ENCODE results near the gene ZNF326.
A peak's percentile ranks its signal among the peaks of the same experiment; 100 is the strongest.

The ZNF326 gene, protein sequence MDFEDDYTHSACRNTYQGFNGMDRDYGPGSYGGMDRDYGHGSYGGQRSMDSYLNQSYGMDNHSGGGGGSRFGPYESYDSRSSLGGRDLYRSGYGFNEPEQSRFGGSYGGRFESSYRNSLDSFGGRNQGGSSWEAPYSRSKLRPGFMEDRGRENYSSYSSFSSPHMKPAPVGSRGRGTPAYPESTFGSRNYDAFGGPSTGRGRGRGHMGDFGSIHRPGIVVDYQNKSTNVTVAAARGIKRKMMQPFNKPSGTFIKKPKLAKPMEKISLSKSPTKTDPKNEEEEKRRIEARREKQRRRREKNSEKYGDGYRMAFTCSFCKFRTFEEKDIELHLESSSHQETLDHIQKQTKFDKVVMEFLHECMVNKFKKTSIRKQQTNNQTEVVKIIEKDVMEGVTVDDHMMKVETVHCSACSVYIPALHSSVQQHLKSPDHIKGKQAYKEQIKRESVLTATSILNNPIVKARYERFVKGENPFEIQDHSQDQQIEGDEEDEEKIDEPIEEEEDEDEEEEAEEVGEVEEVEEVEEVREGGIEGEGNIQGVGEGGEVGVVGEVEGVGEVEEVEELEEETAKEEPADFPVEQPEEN

DNA sequence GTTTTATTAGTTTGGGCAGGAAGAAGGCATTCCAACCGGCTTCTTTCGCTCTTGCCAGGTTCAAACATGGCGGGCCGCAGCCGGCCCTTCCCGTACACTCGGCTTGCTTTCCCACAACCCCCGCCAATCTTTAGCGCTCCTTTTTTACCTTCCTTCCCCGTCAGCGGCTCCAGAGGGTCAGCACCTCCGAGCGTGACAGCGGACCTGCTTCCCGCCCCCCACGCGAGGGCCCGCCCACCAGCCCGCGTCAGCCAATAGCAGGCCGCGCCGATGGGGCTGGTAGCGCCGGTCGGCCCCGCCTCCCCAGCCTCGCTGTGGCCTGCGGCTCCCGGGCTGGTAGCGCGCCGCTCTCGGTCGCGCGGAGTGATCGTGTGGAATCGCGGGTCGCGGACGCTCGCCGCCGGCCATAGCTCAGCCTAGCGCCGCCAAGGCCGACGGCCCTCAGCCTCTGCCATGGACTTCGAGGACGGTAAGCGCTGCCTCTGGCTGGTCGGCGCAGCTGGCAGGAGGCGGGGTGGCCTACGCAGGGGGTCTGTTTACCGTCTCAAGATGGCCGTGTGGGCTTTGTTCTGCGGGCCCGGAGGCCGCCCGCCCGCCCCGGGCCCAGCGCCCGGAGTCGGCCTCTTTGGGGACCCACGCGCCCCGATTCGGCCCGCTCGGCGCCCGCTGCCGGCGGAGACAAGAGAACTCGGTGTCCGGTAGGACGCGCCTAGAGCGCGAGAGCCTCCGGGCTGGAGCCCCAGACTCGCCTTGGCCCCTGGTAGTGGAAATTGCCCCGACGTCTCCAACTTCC lies at the start of gene ZNF326:
ZNF326 (plus strand) TSS at position 306 of the 793 bp plus-strand sequence; CDS start at position 454, 148 bp downstream.
- TF ChIP-seq, protein P1, sequence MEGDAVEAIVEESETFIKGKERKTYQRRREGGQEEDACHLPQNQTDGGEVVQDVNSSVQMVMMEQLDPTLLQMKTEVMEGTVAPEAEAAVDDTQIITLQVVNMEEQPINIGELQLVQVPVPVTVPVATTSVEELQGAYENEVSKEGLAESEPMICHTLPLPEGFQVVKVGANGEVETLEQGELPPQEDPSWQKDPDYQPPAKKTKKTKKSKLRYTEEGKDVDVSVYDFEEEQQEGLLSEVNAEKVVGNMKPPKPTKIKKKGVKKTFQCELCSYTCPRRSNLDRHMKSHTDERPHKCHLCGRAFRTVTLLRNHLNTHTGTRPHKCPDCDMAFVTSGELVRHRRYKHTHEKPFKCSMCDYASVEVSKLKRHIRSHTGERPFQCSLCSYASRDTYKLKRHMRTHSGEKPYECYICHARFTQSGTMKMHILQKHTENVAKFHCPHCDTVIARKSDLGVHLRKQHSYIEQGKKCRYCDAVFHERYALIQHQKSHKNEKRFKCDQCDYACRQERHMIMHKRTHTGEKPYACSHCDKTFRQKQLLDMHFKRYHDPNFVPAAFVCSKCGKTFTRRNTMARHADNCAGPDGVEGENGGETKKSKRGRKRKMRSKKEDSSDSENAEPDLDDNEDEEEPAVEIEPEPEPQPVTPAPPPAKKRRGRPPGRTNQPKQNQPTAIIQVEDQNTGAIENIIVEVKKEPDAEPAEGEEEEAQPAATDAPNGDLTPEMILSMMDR (IDR thresholded peaks at IDR 0.05; ENCODE audit: low read length, missing control alignments), result no peak
- peak; percentile 98 for DNase-seq (ENCODE audit: low read depth)

DNA sequence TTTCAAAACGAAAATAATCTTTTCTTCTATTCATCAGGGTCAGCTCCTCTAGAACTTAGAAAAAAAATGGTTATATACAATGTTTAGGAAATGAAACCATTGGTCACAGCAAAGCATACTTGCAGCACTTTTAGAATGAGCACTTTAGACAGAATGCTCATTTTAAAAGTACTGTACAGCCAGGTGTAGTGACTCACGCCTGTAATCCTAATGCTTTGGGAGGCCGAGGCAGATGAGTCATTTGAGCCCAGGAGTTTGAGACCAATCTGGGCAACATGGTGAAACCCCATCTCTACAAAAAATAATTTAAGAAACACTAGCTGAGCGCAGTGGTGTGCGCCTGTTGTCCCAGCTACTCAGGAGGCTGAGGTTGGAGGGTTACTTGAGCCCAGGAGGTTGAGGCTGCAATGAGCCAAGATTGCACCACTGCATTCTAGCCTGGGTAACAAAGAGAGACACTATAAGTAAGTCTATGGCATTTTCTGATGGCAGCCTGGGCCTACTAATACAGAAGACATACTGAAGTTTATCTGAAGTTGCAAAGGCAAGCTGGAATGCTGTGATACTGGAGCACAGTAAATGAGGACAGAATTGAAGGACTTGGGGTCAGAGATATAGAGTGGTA lies 48.9 kb upstream of the ZNF326 start:
- no peak overlapping the region for H3K4me3 ChIP-seq (replicated peaks; ENCODE audit: low read depth, low read length)
- no peak for DNase-seq (ENCODE audit: low read depth)
- TF ChIP-seq, protein P1 (IDR thresholded peaks at IDR 0.05; ENCODE audit: low read length, missing control alignments), result no peak

More for the DNA sequence above, at the start of gene ZNF326:
- peak within 1 kb of the TSS; percentile 66 for H3K4me3 ChIP-seq (replicated peaks; ENCODE audit: low read depth, low read length)

DNA sequence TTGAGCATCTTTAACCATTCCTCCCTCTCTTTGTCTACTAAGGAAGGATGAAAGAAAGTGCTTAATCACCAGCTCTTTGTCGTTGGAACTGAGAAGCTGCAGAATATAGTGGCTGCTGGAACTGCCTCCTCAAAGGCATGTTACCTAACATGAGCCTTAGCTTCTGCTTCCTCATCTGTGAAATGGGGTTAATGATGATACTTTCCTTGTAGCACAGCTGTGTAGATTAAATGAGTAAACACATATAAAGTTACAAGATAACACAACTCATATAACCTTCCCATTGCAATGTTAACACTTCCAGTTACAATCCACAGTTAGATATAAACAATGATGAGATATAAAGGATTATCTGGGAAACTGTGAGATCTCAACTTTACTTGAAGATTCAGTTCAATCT lies 48.4 kb upstream of the ZNF326 start:
- DNase-seq (ENCODE audit: low read depth), result no peak
- no peak overlapping the region for H3K4me3 ChIP-seq (replicated peaks; ENCODE audit: low read depth, low read length)
- TF ChIP-seq, protein P1 (IDR thresholded peaks at IDR 0.05; ENCODE audit: low read length, missing control alignments), result no peak

DNA sequence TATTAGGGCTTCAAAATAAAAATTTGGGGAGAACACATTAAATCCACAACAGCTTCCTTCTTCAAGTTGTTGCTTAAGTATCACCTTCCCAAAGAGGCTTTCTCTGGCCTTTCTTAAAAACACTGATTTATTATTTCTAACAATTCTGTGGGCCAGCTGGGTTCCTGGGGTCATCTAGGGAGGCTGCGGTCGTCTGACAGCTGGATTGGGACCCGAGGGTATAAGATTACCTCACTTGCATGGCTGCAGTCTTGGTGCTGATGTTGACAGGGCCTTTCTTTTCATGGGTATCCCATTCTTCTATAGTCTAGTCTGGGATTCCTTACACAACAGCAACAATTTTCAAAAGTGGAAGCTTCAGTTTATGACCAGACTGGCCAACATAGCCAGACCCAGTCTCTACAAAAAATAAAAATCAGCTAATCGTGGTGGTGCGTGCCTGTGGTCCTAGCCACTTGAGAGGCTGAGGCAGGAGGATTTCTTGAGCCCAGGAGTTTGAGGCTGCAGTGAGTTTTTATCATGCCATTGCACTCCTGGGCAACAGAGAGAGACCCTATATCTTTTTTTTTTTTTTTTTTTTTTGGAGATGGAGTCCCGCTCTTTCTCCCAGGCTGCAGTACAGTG lies 46.1 kb upstream of the ZNF326 start:
- DNase-seq (ENCODE audit: low read depth), result no peak
- TF ChIP-seq, protein P1 (IDR thresholded peaks at IDR 0.05; ENCODE audit: low read length, missing control alignments), result no peak
- H3K4me3 ChIP-seq (replicated peaks; ENCODE audit: low read depth, low read length), result no peak overlapping the region

DNA sequence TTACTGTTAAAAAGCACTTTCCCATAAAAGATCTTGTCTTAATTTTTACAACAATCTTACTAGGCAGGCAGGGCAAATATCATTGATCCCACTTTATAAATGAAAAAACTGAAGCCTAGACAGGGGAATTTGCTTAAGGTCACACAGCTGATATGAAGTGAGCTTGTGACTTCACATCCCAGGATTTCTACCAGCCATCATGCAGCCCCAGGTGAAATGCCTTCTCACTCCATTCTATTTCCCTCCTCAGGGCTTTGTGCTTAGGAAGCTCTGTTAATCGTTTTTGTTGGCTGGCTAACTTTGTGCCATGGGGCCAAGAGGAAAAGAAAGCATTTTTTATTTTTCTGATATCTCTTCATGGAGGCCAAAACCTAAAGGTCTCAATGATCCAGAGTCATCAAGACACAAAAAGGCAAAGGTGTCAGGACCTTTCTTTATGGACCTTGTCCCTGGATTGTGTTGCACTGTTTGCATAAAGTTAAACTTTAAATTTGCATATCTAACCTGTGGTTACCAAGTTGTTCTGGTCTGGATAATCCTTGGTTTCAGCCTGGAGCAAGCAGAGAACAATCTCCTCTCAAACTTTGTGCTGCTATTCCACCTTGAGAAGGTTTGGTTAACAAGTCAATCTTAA lies 44.8 kb upstream of the ZNF326 start:
- no peak for DNase-seq (ENCODE audit: low read depth)
- TF ChIP-seq, protein P1 (IDR thresholded peaks at IDR 0.05; ENCODE audit: low read length, missing control alignments), result no peak
- no peak overlapping the region for H3K4me3 ChIP-seq (replicated peaks; ENCODE audit: low read depth, low read length)

DNA sequence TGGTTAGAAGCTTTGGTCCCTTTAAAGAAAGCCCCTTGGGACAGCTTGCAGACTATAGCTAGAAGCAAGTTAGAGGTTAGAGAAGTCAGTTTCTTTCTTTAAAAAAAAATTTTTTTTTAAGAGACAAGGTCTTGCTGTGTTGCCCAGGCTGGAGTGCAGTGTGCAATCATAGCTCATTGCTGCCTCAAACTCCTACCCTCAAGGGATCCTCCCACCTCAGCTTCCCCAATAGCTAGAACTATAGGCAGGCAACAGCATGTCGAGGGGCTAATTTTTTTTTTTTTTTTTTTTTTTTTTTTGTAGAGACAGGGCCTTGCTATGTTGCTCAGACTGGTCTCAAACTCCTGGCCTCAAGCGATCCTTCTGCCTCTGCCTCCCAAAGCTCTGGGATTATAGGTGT lies 44.2 kb upstream of the ZNF326 start:
- DNase-seq (ENCODE audit: low read depth), result no peak
- TF ChIP-seq, protein P1 (IDR thresholded peaks at IDR 0.05; ENCODE audit: low read length, missing control alignments), result no peak
- H3K4me3 ChIP-seq (replicated peaks; ENCODE audit: low read depth, low read length), result no peak overlapping the region
